Lower leg skin (tissue), 3 donors: ENCODE results near the gene DOK5.

Experiments
- POLR2A ChIP-seq, 2 donors: fragments of 450-650 bp; IDR thresholded peaks; one replicate each; pipeline ENCODE4 v1.6.1; 2016 to 2017; ENCODE audit warnings: antibody characterized with exemption in 2 of 2, mild to moderate bottlenecking in 1 of 2, moderate library complexity in 1 of 2
- TF ChIP-seq, protein P1 (sequence below), 3 donors: fragments of 450-650 bp; IDR thresholded peaks; one replicate each; pipeline ENCODE4 v1.5.1; 2016; ENCODE audit warnings: antibody characterized with exemption in 3 of 3, mild to moderate bottlenecking in 3 of 3, moderate library complexity in 2 of 3

DNA sequence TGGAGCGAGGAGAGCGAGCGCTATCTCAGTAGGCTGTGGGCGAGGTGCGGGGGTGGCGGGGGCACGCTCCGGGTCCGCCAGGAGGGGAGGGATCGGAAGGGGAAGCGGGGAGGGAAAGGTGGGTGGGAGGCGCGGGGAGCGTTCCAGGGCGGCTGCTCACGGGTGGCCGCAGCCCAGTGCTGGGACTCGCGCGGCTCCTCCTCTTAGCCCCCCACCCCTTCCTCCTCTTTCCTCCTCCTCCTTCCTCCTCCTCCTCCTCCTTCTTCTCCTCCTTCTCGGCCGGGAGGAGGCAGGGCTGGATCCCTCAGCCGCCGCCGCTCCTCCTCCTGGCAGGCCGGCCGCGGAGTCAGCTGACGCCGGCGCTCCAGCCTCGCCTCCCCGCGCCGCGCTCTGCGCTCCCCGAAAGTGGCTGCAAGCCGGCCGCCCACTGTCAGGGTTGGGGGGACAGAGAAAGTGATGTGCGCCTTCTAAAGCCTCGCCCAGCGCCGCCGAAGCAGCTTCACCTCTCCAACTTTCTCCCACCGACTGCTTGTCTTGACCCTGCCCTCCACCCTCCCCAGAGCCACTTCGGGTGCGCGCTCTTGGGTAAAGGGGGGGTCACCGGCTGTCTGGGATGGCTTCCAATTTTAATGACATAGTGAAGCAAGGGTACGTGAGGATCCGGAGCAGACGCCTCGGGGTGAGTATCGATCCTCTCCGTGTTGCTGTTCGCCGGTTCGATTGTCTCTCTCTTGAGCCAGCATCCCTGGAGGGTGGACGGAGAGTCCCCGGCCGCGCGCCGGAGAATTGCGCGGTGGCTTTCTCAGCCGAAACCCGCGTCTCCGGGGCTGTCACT, at the start of gene DOK5:
- TF ChIP-seq, protein P1, sequence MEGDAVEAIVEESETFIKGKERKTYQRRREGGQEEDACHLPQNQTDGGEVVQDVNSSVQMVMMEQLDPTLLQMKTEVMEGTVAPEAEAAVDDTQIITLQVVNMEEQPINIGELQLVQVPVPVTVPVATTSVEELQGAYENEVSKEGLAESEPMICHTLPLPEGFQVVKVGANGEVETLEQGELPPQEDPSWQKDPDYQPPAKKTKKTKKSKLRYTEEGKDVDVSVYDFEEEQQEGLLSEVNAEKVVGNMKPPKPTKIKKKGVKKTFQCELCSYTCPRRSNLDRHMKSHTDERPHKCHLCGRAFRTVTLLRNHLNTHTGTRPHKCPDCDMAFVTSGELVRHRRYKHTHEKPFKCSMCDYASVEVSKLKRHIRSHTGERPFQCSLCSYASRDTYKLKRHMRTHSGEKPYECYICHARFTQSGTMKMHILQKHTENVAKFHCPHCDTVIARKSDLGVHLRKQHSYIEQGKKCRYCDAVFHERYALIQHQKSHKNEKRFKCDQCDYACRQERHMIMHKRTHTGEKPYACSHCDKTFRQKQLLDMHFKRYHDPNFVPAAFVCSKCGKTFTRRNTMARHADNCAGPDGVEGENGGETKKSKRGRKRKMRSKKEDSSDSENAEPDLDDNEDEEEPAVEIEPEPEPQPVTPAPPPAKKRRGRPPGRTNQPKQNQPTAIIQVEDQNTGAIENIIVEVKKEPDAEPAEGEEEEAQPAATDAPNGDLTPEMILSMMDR (IDR thresholded peaks at IDR 0.05), result no peak
- no peak for TF ChIP-seq POLR2A (IDR thresholded peaks at IDR 0.05)
